IMR-90 (cell line): ENCODE data around the gene XAGE1A.

Experiments
- BHLHE40 ChIP-seq: fragments of 150-350 bp; IDR thresholded peaks from 2 replicates; pipeline ENCODE4 v1.6.1; 2016; ENCODE audit warnings: mild to moderate bottlenecking, low read depth, low read length
- POLR2A ChIP-seq: IDR thresholded peaks from 2 replicates; pipeline ENCODE4 v1.6.1; 2012; ENCODE audit warnings: mild to moderate bottlenecking, low read depth, low read length
- RFX5 ChIP-seq: IDR thresholded peaks from 2 replicates; pipeline ENCODE4 v1.8.0; 2012; ENCODE audit warnings: low read depth, mild to moderate bottlenecking, low read length, moderate library complexity
- TF ChIP-seq, protein P1 (sequence below): conservative IDR thresholded peaks from 2 replicates; pipeline ENCODE4 v1.5.1; 2012; ENCODE audit warnings: mild to moderate bottlenecking, low read depth, low read length, improper control_type of control experiment
- TF ChIP-seq, protein P2 (sequence below): fragments of 150-350 bp; IDR thresholded peaks from 2 replicates; pipeline ENCODE4 v1.6.1; 2017; ENCODE audit warnings: mild to moderate bottlenecking, antibody characterized with exemption, low read length, low read depth

DNA sequence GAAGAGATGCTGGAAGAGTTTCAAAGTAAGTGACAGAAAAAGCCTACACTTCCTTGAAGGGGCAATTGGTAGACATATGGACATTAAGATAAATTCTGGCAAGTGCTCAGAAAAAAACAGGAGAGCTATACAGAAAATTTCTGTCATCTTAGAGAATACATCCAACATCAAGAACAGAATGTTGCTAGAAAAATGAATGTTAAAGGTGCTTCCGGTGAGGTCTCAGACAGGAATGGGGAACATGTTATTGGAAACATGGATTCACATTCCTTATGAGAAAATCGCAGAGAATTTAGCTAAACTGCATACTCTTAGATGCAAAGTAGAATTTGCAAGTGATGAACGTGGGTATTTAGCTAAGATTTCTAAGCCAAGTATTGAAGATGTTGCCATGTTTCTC is 11.7 kb downstream of the XAGE1A start:
- TF ChIP-seq RFX5 (no peak), POLR2A (no peak), BHLHE40 (no peak)
- TF ChIP-seq, protein P1, sequence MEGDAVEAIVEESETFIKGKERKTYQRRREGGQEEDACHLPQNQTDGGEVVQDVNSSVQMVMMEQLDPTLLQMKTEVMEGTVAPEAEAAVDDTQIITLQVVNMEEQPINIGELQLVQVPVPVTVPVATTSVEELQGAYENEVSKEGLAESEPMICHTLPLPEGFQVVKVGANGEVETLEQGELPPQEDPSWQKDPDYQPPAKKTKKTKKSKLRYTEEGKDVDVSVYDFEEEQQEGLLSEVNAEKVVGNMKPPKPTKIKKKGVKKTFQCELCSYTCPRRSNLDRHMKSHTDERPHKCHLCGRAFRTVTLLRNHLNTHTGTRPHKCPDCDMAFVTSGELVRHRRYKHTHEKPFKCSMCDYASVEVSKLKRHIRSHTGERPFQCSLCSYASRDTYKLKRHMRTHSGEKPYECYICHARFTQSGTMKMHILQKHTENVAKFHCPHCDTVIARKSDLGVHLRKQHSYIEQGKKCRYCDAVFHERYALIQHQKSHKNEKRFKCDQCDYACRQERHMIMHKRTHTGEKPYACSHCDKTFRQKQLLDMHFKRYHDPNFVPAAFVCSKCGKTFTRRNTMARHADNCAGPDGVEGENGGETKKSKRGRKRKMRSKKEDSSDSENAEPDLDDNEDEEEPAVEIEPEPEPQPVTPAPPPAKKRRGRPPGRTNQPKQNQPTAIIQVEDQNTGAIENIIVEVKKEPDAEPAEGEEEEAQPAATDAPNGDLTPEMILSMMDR: no peak
- TF ChIP-seq, protein P2, sequence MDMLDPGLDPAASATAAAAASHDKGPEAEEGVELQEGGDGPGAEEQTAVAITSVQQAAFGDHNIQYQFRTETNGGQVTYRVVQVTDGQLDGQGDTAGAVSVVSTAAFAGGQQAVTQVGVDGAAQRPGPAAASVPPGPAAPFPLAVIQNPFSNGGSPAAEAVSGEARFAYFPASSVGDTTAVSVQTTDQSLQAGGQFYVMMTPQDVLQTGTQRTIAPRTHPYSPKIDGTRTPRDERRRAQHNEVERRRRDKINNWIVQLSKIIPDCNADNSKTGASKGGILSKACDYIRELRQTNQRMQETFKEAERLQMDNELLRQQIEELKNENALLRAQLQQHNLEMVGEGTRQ: no peak
